ENCODE measurements around the gene ACVR1B. TPM values are rescaled to one million over a fixed set of nuclear protein-coding genes. Genes with fewer than 3 reads are reported as not detected.
A peak's percentile ranks its signal among the peaks of the same experiment; 100 is the strongest.

Gene ACVR1B
- total RNA-seq, 1 donor from 2014 or later = 13.8 TPM

GRCh38 chr12:51953864-51954263 is 2.4 kb downstream of the ACVR1B start:
- DNase-seq (ENCODE audit: low read depth) = no peak

GRCh38 chr12:51954561-51955361 is 3.3 kb downstream of the ACVR1B start:
- no peak overlapping the region for H3K4me3 Mint-ChIP-seq (ENCODE audit: unreplicated experiment)
- Histone ChIP-seq H3K4me3 (ENCODE audit: insufficient read depth, low read depth, low read length) (no peak overlapping the region), H3K36me3 (ENCODE audit: insufficient read depth, low read length) (no peaks in the 10 kb centered on the region), H3K27me3 (ENCODE audit: insufficient read depth, low read length) (peaks cover 7% of the 10 kb centered on the region), H3K27ac (ENCODE audit: low read depth, low read length) (no peak overlapping the region), H3K9ac (ENCODE audit: low read length) (no peak overlapping the region), H2AFZ (ENCODE audit: low read depth, low read length) (no peak overlapping the region), H3K4me2 (ENCODE audit: low read length) (no peak overlapping the region), H4K20me1 (ENCODE audit: insufficient read depth, low read length) (peaks cover 50% of the 10 kb centered on the region), H3K4me1 (ENCODE audit: insufficient read depth, low read length) (peaks cover 11% of the 10 kb centered on the region), H3K9me3 (ENCODE audit: insufficient read depth, low read depth, low read length) (no peaks in the 10 kb centered on the region), H3K79me2 (ENCODE audit: insufficient read depth, low read length) (peaks cover 78% of the 10 kb centered on the region)
- H3K27me3 Mint-ChIP-seq (ENCODE audit: low read depth, unreplicated experiment) = peaks cover 7% of the 10 kb centered on the region
- H3K27ac Mint-ChIP-seq (ENCODE audit: unreplicated experiment) = no peak overlapping the region
- H3K36me3 Mint-ChIP-seq (ENCODE audit: low read depth, unreplicated experiment) = peaks cover 4% of the 10 kb centered on the region
- DNase-seq (ENCODE audit: low read depth) = no peak
- FAIRE-seq = no peak
- no peaks in the 10 kb centered on the region for H3K9me3 Mint-ChIP-seq (ENCODE audit: unreplicated experiment)
- no peak for TF ChIP-seq CTCF (IDR thresholded peaks at IDR 0.05; ENCODE audit: insufficient read depth, low read depth, low read length)
- no peak for TF ChIP-seq EZH2 (IDR thresholded peaks at IDR 0.05; ENCODE audit: insufficient read depth, low read length)
- peaks cover 15% of the 10 kb centered on the region for H3K4me1 Mint-ChIP-seq (ENCODE audit: low read depth, unreplicated experiment)

More at GRCh38 chr12:51953864-51954263, 2.4 kb downstream of the ACVR1B start:
- peak overlapping the region; percentile 7 for H3K9ac ChIP-seq (ENCODE audit: low read length)
- Mint-ChIP-seq H3K36me3 (ENCODE audit: low read depth, unreplicated experiment) (no peaks in the 10 kb centered on the region), H3K4me1 (ENCODE audit: low read depth, unreplicated experiment) (peaks cover 15% of the 10 kb centered on the region), H3K4me3 (ENCODE audit: unreplicated experiment) (peak overlapping the region; percentile 87), H3K27me3 (ENCODE audit: low read depth, unreplicated experiment) (peaks cover 14% of the 10 kb centered on the region), H3K9me3 (ENCODE audit: unreplicated experiment) (no peaks in the 10 kb centered on the region), H3K27ac (ENCODE audit: unreplicated experiment) (no peak overlapping the region)
- no peak for FAIRE-seq
- H3K27me3 ChIP-seq (ENCODE audit: insufficient read depth, low read length) = peaks cover 9% of the 10 kb centered on the region
- H2AFZ ChIP-seq (ENCODE audit: low read depth, low read length) = no peak overlapping the region
- H3K4me2 ChIP-seq (ENCODE audit: low read length) = peak overlapping the region; percentile 99
- H3K36me3 ChIP-seq (ENCODE audit: insufficient read depth, low read length) = no peaks in the 10 kb centered on the region
- peaks cover 41% of the 10 kb centered on the region for H4K20me1 ChIP-seq (ENCODE audit: insufficient read depth, low read length)
- peaks cover 11% of the 10 kb centered on the region for H3K4me1 ChIP-seq (ENCODE audit: insufficient read depth, low read length)
- no peak overlapping the region for H3K27ac ChIP-seq (ENCODE audit: low read depth, low read length)
- no peak overlapping the region for H3K4me3 ChIP-seq (ENCODE audit: insufficient read depth, low read depth, low read length)
- no peaks in the 10 kb centered on the region for H3K9me3 ChIP-seq (ENCODE audit: insufficient read depth, low read depth, low read length)
- TF ChIP-seq EZH2 (IDR thresholded peaks at IDR 0.05; ENCODE audit: insufficient read depth, low read length) (no peak), CTCF (IDR thresholded peaks at IDR 0.05; ENCODE audit: insufficient read depth, low read depth, low read length) (no peak)
- peaks cover 69% of the 10 kb centered on the region for H3K79me2 ChIP-seq (ENCODE audit: insufficient read depth, low read length)

GRCh38 chr12:51955702-51956101 is 4.2 kb downstream of the ACVR1B start:
- Mint-ChIP-seq H3K9me3 (ENCODE audit: unreplicated experiment) (no peaks in the 10 kb centered on the region), H3K27ac (ENCODE audit: unreplicated experiment) (no peak overlapping the region), H3K36me3 (ENCODE audit: low read depth, unreplicated experiment) (peaks cover 4% of the 10 kb centered on the region), H3K27me3 (ENCODE audit: low read depth, unreplicated experiment) (no peaks in the 10 kb centered on the region), H3K4me3 (ENCODE audit: unreplicated experiment) (no peak overlapping the region), H3K4me1 (ENCODE audit: low read depth, unreplicated experiment) (peaks cover 15% of the 10 kb centered on the region)
- TF ChIP-seq EZH2 (IDR thresholded peaks at IDR 0.05; ENCODE audit: insufficient read depth, low read length) (no peak), CTCF (IDR thresholded peaks at IDR 0.05; ENCODE audit: insufficient read depth, low read depth, low read length) (no peak)
- H3K4me3 ChIP-seq (ENCODE audit: insufficient read depth, low read depth, low read length) = no peak overlapping the region
- FAIRE-seq (no peak), DNase-seq (ENCODE audit: low read depth) (no peak)
- peaks cover 11% of the 10 kb centered on the region for H3K4me1 ChIP-seq (ENCODE audit: insufficient read depth, low read length)
- H3K9me3 ChIP-seq (ENCODE audit: insufficient read depth, low read depth, low read length) = no peaks in the 10 kb centered on the region
- H3K4me2 ChIP-seq (ENCODE audit: low read length) = no peak overlapping the region
- H3K36me3 ChIP-seq (ENCODE audit: insufficient read depth, low read length) = no peaks in the 10 kb centered on the region
- peaks cover 86% of the 10 kb centered on the region for H3K79me2 ChIP-seq (ENCODE audit: insufficient read depth, low read length)
- no peak overlapping the region for H3K27ac ChIP-seq (ENCODE audit: low read depth, low read length)
- no peak overlapping the region for H3K9ac ChIP-seq (ENCODE audit: low read length)
- H2AFZ ChIP-seq (ENCODE audit: low read depth, low read length) = no peak overlapping the region
- H4K20me1 ChIP-seq (ENCODE audit: insufficient read depth, low read length) = peaks cover 56% of the 10 kb centered on the region
- H3K27me3 ChIP-seq (ENCODE audit: insufficient read depth, low read length) = no peaks in the 10 kb centered on the region

All from astrocyte (in vitro differentiated cells and primary cell).